Measurements from ENCODE around the gene TWF2.
A peak's percentile ranks its signal among the peaks of the same experiment; 100 is the strongest.

The TWF2 gene

GRCh38 chr3:52240059-52240885 lies 1.3 kb upstream of the TWF2 start:
- peak in 5 of 10 donors; percentile 52 to 94 (median 65) for DNase-seq

GRCh38 chr3:52238193-52238760 lies 681 bp downstream of the TWF2 start:
- intact Hi-C loops (cut with DNase I): loop anchor here (2.0 kb wide), 1 partner anchor 41 kb away; the partner anchor contains the start of gene WDR82
- peak in 2 of 10 donors; percentile 21 to 44 for DNase-seq

More at GRCh38 chr3:52240059-52240885, 1.3 kb upstream of the TWF2 start:
- intact Hi-C loops (cut with DNase I): no loop called here

GRCh38 chr3:52237657-52238172 lies 1.2 kb downstream of the TWF2 start:
- DNase-seq: peak in 9 of 10 donors; percentile 47 to 95 (median 65)
- intact Hi-C loops (cut with DNase I): loop anchor here (2.0 kb wide), 1 partner anchor 41 kb away; the partner anchor contains the start of gene WDR82

DNA sequence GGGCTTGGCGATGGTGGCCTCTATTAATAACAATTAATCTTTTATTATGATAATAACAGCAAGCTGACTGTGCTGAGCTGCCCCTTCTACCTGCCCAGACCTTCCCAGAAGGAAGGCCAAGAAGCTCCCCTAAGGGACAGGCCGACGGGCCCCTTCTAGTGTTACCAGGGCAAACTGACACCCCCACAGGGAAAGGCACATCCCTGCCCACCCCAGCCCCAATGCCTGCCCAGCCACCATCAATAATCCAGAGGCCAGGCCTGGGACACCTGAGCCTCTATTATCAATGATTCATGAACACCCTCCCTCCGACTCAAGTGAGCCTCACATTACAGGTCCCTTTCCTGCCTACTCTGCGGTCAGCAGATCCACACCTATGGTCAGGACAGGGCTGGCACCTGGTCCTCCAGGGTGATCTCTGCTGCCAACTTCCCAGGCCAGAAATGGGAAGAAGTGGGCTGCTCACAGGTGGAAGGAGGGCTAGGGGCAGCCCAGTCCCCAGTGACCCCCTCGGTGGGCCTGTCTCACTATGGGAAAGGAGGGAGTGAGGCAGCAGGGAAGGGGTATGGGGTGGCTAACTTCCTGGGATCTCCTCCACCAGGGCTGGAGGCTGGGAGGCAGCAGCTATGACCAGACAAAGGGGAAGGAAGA lies 1.8 kb downstream of the TWF2 start:
- peak in 1 of 10 donors; percentile 42 for DNase-seq
- intact Hi-C loops (cut with DNase I): no loop called here

DNA sequence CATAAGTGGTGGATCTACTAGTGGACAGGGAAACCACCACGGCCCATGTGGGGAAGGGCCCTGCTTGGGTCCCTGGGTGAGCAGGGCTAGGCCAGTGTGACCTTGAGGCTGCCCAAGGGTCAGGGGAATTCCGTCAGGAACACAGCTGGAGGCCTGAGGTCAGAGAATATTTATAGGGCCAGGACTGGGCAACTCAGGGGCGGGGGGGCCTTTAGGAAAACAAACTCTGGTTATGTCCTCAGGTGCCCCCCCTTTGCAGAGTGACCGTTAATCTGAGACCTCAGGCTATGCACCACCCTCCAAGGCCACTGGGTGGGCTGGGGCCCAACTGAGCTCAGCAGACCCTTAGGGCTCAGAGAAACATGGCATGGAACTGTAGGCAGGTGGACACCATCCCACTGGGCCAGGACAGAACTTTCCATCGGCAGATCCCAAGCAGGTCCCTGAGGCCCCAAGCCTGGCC lies 2.5 kb downstream of the TWF2 start:
- peak in 1 of 10 donors; percentile 50 for DNase-seq
- intact Hi-C loops (cut with DNase I): no loop called here

DNA sequence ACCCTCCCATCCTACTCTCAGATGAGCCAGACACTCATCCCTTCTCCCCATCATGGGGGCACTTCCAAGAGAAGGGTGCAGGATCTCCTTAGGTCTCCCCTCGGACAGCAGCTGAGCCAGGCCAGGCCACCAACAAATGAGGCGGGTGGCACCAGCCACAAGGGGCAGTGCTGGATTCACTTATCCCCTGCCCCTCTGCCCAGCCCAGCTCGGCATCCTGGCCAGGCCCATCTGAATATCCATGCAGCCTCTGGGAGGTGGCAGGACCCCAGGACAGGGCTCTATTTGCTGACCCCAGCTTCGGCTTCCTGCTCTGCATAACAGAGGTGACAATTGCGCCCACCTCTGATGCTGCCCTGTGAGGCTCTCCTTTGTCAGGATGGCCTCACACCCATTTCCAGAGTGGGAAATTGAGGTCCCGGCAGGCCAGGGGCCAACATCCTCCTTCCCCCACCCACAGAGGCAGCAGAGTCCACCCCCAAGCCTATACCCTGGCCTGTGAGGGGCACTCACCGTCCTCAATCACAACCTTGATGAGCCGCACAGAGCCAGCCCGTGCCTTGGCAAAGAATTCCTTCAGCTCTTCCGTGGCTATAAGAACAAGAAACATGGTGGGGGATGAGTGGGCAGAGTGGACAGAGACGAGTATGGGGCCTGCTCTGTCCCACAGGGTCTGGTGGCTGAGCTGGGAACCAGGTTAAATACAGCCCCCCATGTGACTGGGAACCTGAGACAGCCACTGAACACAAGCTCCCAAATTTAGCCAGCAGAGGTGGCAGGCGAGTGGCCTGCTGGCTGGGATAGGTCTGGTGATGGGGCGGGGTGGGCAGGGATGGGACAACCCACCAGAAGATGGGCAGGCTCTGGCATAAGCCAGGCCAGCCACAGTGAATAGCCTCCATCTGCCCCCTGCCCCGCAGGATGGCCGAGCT lies 4.2 kb downstream of the TWF2 start:
- intact Hi-C loops (cut with DNase I): loop anchor here (5.0 kb wide), 1 partner anchor 103 kb away; no protein-coding TSS in a partner anchor
- DNase-seq: peak in 2 of 10 donors; percentile 77

DNA sequence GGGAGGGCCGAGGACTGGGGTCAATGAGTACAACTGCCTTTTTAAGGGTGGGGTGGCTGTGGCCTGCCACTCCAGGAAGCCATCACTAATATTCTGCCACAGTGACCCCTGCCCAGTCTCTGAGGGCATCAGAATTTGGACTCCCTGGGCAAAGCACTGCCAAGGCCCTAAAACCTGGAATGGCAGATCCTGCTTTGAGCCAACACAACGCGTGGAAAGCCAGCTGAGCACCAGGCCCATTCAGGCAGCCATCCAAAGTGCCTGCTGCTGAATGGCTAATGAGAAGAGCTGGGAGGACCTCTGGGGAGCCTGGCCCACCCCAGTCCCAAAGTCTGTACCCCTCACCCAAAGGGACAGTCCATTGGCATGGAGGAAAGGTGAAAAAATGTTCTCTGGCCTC lies 5.0 kb downstream of the TWF2 start:
- intact Hi-C loops (cut with DNase I): loop anchor here (5.0 kb wide), 1 partner anchor 103 kb away; no protein-coding TSS in a partner anchor
- DNase-seq: peak in 4 of 10 donors; percentile 55 to 91 (median 88)

GRCh38 chr3:52233108-52233591 lies 5.8 kb downstream of the TWF2 start:
- peak in 2 of 10 donors; percentile 75 to 78 for DNase-seq
- intact Hi-C loops (cut with DNase I): loop anchor here (5.0 kb wide), 1 partner anchor 104 kb away; no protein-coding TSS in a partner anchor

- peak in 2 of 10 donors; percentile 76 to 77 for DNase-seq
- intact Hi-C loops (cut with DNase I): loop anchor here (5.0 kb wide), 1 partner anchor 105 kb away; no protein-coding TSS in a partner anchor
Observed at GRCh38 chr3:52232279-52233107, 6.5 kb downstream of the TWF2 start.

- DNase-seq: peak in 6 of 10 donors; percentile 51 to 94 (median 74)
- intact Hi-C loops (cut with DNase I): loop anchor here (5.0 kb wide), 1 partner anchor 106 kb away; no protein-coding TSS in a partner anchor
Observed at GRCh38 chr3:52231502-52232278, 7.3 kb downstream of the TWF2 start.

GRCh38 chr3:52230889-52231499 lies 8.0 kb downstream of the TWF2 start:
- DNase-seq: peak in 2 of 10 donors; percentile 43 to 81

DNA sequence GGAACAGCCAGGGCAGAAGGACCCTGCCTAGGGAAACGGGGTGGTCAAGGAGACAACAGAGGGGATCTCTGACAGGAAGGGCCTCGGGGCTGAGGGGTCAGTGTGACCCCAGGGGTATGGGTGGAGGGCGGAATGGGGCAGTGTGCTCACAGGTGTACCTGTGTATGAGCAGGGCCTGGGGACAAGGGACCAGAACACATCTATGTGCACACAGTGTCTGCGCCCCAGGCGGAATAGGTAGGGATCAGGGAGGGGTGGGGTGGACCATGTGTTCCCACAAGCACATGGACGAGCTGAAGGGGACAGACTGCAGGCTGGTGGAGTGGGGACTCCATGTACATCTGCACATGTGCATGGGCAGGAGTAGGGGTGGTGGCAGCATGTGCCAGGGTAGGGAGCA lies 8.5 kb downstream of the TWF2 start:
- DNase-seq: peak in 1 of 10 donors; percentile 57

More at GRCh38 chr3:52230889-52231499, 8.0 kb downstream of the TWF2 start:
- intact Hi-C loops (cut with DNase I): loop anchor here (5.0 kb wide), 1 partner anchor 106 kb away; no protein-coding TSS in a partner anchor

GRCh38 chr3:52229656-52230055 lies 9.3 kb downstream of the TWF2 start:
- intact Hi-C loops (cut with DNase I): loop anchor here (5.0 kb wide), 1 partner anchor 108 kb away; no protein-coding TSS in a partner anchor
- peak in 2 of 10 donors; percentile 65 to 71 for DNase-seq

More for the DNA sequence above, 8.5 kb downstream of the TWF2 start:
- intact Hi-C loops (cut with DNase I): loop anchor here (5.0 kb wide), 1 partner anchor 107 kb away; no protein-coding TSS in a partner anchor

GRCh38 chr3:52228751-52229291 lies 10.1 kb downstream of the TWF2 start:
- DNase-seq: peak in 2 of 10 donors; percentile 55 to 78
- intact Hi-C loops (cut with DNase I): no loop called here

GRCh38 chr3:52228266-52228665 lies 10.7 kb downstream of the TWF2 start:
- intact Hi-C loops (cut with DNase I): no loop called here
- peak in 2 of 10 donors; percentile 71 to 82 for DNase-seq

- intact Hi-C loops (cut with DNase I): no loop called here
- peak in 1 of 10 donors; percentile 12 for DNase-seq
Observed at GRCh38 chr3:52227766-52228165, 11.2 kb downstream of the TWF2 start.

All from posterior cingulate gyrus (tissue), 11 donors.